GM06990 (cell line): Measurements from ENCODE around the gene TUBGCP6.

Source experiments
- DNase-seq: peaks from one replicate; pipeline ENCODE4 v3.0.0-alpha.2; 2011; ENCODE audit not compliant: insufficient read length; ENCODE audit errors: extremely low read depth
- H3K27me3 ChIP-seq: replicated peaks from 2 replicates; pipeline ENCODE4 v1.6.0; 2011; ENCODE audit warnings: low read length; ENCODE audit not compliant: control insufficient read depth, insufficient read depth
- H3K36me3 ChIP-seq: 2 replicates; pipeline ENCODE4 v1.5.1; 2011; ENCODE audit warnings: low read length; ENCODE audit not compliant: control insufficient read depth, insufficient read depth
- H3K4me3 ChIP-seq: replicated peaks from 2 replicates; pipeline ENCODE4 v1.5.1; 2011; ENCODE audit warnings: low read depth, mild to moderate bottlenecking, control low read depth, low read length
- TF ChIP-seq, protein P1 (sequence below): IDR thresholded peaks from 2 replicates; pipeline ENCODE4 v1.5.1; 2011; ENCODE audit warnings: low read length, control low read depth, mild to moderate bottlenecking, inconsistent platforms; ENCODE audit not compliant: insufficient read depth, poor library complexity, severe bottlenecking

TUBGCP6 gene

GRCh38 chr22:50255607-50256006 is 10.8 kb upstream of the TUBGCP6 start:
- Histone ChIP-seq H3K36me3 (peaks cover 2% of the 10 kb centered on the region; the same call in 1 of the 2 replicates), H3K27me3 (no peaks in the 10 kb centered on the region), H3K4me3 (no peak overlapping the region)
- TF ChIP-seq, protein P1, sequence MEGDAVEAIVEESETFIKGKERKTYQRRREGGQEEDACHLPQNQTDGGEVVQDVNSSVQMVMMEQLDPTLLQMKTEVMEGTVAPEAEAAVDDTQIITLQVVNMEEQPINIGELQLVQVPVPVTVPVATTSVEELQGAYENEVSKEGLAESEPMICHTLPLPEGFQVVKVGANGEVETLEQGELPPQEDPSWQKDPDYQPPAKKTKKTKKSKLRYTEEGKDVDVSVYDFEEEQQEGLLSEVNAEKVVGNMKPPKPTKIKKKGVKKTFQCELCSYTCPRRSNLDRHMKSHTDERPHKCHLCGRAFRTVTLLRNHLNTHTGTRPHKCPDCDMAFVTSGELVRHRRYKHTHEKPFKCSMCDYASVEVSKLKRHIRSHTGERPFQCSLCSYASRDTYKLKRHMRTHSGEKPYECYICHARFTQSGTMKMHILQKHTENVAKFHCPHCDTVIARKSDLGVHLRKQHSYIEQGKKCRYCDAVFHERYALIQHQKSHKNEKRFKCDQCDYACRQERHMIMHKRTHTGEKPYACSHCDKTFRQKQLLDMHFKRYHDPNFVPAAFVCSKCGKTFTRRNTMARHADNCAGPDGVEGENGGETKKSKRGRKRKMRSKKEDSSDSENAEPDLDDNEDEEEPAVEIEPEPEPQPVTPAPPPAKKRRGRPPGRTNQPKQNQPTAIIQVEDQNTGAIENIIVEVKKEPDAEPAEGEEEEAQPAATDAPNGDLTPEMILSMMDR, result no peak
- DNase-seq, result no peak

- peaks cover 2% of the 10 kb centered on the region; the same call in 1 of the 2 replicates for H3K36me3 ChIP-seq
- TF ChIP-seq, protein P1, result no peak
- DNase-seq, result no peak
Observed at GRCh38 chr22:50255099-50255498, 10.3 kb upstream of the TUBGCP6 start.

DNA sequence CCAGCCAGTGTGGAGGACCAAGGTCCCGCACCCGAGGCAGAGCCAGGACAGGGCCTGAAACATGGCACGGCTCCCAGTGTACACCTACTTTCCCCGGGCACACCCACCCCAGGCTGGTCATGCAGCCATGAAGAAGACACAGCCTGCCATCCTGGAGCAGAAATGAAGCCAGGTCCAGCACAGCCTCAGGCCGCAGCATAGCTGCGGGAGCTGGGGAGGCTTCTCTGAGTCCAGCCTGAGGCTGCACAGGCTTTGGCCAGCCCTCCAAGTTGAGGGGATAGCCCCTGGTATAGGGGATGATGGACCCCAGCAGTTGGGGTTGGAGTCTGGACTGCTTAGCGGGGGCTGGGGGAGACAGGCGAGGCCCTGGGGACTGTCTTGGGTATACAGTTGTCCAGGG is 9.1 kb upstream of the TUBGCP6 start:
- peak; percentile 9 for DNase-seq
- TF ChIP-seq, protein P1, result no peak
- no peak overlapping the region for H3K4me3 ChIP-seq
- peaks cover 4% of the 10 kb centered on the region for H3K36me3 ChIP-seq
- no peaks in the 10 kb centered on the region for H3K27me3 ChIP-seq

More at GRCh38 chr22:50255099-50255498, 10.3 kb upstream of the TUBGCP6 start:
- Histone ChIP-seq H3K27me3 (no peaks in the 10 kb centered on the region), H3K4me3 (no peak overlapping the region)

- Histone ChIP-seq H3K27me3 (no peaks in the 10 kb centered on the region), H3K4me3 (no peak overlapping the region), H3K36me3 (peaks cover 4% of the 10 kb centered on the region)
- DNase-seq, result peak; percentile 1
- TF ChIP-seq, protein P1, result no peak
Observed at GRCh38 chr22:50253046-50253915, 8.5 kb upstream of the TUBGCP6 start.

DNA sequence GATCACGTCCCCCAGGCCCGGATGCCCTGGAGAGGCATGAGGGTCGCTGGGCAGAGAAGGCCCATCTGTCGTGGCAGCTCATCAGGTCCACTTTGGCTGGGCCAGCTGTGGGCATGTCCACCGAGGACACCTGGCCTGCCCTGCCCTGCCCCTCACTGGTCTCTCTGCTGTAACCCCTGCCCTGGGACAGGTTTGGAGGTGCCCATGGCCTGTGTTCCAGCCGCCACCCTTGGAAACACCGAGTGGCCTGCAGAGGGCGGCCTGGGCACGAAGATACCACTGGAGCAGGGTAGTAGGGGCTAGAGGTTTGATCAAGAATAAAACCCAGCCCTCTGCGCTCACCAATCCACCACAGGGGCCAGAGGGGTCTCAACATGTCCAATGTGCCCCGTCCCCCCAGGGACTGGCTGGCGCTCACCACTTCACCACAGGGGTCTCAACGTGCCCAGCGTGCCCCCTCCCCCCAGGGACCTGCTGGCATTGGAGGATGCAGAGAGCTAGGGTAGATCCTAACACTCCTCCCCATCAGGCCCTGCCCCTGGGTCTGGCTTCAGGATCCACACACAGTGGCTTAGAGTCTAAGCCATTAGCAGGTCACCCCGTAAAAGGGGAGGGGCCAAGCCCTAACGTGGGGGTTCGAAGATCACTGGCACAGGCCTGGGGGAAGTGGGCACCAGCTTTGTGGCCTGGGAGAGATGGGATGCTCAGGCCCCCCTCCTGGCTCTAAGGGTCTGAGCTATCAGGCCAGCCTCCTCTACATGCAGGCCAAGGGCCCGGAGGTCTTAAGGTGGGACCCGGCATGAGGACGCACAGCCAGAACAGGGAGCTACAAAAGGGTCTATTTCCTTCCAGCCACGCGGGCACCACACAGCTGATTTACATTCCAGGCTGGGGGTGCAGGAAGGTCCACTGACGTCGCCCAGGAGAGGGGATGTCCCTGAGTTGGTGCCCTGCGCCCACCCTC is 7.5 kb upstream of the TUBGCP6 start:
- DNase-seq, result peak; percentile 61
- TF ChIP-seq, protein P1, result peak; percentile 77
- Histone ChIP-seq H3K27me3 (no peaks in the 10 kb centered on the region), H3K4me3 (no peak overlapping the region), H3K36me3 (peaks cover 7% of the 10 kb centered on the region)
